GM19468 (cell line): ENCODE data around the gene ARL10.

ENCODE experiments used
- ATAC-seq: cut with Tn5 transposase; IDR thresholded peaks from one replicate; pipeline ENCODE4 v1.9.1; 2021; ENCODE audit warnings: mild to moderate bottlenecking, moderate library complexity, moderate number of reproducible peaks; ENCODE audit not compliant: unreplicated experiment; ENCODE audit errors: extremely low read depth

Gene ARL10

GRCh38 chr5:176387384-176387925 lies 22.2 kb downstream of the ARL10 start:
- ATAC-seq = no peak

DNA sequence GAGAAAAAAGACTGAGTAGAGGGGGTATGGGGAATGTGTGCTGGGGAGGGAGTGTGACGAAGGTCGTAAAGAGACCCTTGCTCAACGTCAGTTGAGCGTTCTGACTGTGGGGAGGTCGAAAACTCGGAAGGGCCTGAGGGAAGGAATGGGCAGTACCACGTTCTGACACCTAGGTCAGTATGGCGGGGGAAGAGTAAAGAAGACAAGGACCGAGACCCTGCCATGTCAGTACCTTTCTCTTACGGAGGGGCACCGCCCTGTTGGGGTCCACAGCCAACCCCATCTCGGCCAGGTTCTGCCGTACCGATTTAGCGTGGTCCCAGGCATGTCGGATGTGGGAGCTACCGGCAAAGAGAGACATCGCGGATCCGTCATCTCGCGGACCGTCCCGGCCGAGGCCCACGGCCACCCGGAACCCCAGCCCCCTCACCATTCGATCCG lies 22.7 kb downstream of the ARL10 start:
- no peak for ATAC-seq

DNA sequence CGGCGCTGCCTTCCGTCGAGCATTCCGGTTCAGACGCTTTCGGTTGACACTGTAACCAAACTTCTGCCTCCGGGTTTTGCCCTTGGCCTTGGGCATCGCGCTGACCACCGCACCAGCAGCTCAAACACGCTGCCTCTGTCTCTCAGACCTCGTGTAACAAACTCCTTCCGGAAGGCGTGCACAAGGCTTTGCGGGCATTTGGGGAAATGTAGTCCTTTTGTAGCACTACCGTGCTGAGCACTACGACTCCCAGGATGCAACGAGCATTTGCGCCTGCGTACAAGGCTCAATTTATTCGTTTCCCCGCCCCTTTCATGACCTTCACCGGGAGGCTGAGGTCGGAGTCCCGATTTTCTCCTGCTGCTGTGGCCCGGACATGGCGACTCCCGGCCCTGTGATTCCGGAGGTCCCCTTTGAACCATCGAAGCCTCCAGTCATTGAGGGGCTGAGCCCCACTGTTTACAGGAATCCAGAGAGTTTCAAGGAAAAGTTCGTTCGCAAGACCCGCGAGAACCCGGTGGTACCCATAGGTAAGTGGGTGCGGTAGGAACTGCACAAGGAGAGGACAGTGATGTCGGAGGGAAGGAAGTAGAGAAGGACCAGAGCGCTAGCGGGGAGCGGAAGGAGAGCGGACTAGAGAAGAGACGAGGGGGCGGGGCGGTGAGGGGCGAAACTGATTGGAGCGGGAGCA lies 23.3 kb downstream of the ARL10 start, which contains the start of the genes HIGD2A and NOP16:
Gene HIGD2A (plus strand): TSS at position 308 of the 691 bp plus-strand sequence. CDS start 69 bp downstream, at position 377.
Gene NOP16 (minus strand): TSS at position 155 of the 691 bp plus-strand sequence. CDS start 59 bp downstream, at position 96.
- peak; percentile 79 for ATAC-seq

DNA sequence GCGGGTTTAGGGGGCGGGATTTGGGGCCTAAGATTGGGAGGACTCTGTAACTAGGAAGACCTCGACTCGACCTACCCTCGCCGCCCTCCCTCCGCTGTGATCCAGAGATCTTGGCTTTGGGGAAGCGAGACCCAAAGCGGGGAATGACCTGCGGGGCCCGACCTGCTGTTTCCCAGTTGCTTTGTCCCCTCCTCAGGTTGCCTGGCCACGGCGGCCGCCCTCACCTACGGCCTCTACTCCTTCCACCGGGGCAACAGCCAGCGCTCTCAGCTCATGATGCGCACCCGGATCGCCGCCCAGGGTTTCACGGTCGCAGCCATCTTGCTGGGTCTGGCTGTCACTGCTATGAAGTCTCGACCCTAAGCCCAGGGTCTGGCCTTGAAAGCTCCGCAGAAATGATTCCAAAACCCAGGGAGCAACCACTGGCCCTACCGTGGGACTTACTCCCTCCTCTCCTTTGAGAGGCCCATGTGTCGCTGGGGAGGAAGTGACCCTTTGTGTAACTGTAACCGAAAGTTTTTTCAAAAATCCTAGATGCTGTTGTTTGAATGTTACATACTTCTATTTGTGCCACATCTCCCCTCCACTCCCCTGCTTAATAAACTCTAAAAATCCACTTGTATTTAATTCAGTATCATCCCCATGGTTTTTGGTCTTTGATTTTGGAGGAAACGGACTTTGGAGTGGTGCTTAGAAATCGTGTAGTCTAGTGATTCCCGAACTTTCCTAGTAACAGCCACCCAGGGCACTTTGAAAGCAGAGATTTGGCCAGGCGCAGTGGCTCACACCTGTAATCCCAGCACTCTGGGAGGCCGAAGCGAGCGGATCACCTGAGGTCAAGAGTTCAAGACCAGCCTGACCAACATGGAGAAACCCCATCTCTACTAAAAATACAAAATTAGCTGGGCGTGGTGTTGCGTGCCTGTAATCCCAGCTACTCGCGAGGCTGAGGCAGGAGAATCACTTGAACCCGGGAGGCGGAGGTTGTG lies 24.1 kb downstream of the ARL10 start:
- peak; percentile 1 for ATAC-seq

- no peak for ATAC-seq
Observed at GRCh38 chr5:176391479-176391878, 26.2 kb downstream of the ARL10 start.

GRCh38 chr5:176391999-176392398 lies 26.7 kb downstream of the ARL10 start:
- ATAC-seq = no peak

- no peak for ATAC-seq
Observed at GRCh38 chr5:176392526-176392925, 27.2 kb downstream of the ARL10 start.

DNA sequence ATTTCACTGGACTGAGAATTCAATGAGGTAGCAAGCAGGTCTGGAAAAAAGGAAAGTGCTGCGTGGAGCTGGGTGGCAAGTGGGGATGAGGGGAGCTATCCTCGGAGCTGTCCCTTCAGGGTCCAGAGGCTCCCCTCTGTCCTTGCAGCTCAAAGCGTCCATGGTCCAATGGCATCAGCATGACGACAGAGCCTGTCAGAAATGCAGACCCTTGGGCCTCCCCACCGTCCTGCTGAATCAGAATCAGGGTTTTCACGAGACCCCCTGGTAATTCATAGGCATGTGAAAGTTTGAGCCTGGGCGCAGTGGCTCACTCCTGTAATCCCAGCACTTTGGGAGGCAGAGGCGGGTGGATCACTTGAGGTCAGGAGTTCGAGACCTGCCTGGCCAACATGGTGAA lies 28.8 kb downstream of the ARL10 start:
- no peak for ATAC-seq

DNA sequence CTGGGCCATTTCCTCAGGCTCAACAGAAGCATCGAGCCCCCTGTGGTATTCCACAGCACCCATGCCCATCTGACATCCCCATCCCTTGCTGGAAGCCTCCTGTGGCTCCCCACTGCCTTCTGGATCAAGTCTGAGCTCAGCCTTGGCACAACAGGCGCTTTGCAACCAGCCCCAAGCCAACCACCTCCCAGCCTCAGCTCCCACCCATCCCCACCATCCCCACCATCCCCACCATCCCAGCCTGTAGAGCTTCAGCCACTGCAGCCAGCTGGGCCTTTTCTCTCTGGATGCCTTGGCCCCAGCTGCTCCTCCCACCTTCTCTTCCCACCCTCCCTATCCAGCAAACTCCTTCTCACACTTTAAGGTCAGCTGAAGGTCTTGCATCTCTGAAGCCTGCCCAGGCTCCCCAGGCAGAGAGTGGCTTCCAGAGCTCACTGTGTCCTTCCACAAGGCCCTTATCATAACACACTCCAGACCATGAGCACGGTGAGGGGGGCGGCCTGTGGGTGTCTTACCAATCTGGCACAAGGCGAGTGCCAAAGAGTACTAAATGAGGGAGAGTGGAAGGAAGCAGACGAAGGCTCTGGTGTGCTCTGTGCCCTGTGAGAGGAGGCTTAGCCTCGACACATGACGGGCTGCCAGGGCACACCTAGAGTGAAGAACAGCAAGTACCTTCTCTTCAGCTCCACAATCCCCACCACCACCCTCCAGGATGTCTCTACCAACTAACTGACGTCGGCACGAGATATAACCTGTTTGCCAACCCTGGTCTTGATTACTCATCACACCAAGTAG lies 29.8 kb downstream of the ARL10 start:
- ATAC-seq = no peak

DNA sequence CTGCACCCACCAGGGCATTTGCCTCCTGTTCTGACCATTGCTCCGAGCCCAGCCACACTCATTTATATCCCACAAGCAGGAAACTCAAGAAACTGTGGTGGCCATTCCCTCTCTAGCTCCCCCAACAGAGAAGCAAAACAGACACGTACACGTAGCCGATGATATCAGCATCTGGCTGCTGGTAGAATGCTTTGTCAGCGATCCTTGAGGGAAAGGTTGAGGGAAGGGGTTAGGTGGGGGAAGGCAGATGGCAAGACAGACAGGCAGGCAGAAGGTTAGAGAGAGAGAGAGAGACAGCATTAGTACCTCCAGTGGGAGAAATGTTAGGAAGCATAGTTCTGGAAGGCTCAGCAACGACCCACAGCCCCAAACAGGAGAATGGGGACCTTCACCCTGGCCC lies 31.0 kb downstream of the ARL10 start:
- no peak for ATAC-seq

DNA sequence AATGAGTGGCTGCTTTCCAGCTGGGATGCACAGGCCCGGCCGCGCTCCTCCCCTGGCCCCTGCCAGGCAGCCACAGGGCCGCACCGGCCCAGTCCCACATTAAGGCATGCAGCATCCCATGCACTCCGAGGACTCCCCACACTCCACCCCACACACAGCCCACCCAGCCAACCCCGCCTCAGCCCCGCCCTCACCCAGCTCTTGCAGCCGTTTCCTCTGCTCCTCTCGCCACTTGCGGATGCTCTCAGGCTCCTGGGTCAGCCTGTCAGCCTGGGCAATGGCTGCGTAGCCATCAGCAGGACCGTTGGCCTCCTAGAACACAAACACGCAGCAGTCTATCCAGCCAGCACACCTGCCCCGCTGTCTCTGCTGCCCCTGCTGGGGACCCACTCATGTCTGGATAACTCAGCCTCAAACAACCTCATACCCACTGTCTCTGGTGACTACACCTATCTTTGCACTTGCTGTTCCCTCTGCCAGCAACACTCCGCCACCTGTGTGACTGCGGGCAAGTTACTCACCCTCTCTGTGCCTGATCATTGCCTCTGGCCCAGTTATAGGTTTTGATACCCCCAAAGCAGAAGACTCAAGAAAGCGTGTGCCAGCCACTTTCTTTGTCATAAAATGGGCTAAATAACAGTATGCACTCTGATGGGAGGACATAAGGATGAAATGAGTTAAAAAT lies 32.6 kb downstream of the ARL10 start:
- ATAC-seq = no peak

DNA sequence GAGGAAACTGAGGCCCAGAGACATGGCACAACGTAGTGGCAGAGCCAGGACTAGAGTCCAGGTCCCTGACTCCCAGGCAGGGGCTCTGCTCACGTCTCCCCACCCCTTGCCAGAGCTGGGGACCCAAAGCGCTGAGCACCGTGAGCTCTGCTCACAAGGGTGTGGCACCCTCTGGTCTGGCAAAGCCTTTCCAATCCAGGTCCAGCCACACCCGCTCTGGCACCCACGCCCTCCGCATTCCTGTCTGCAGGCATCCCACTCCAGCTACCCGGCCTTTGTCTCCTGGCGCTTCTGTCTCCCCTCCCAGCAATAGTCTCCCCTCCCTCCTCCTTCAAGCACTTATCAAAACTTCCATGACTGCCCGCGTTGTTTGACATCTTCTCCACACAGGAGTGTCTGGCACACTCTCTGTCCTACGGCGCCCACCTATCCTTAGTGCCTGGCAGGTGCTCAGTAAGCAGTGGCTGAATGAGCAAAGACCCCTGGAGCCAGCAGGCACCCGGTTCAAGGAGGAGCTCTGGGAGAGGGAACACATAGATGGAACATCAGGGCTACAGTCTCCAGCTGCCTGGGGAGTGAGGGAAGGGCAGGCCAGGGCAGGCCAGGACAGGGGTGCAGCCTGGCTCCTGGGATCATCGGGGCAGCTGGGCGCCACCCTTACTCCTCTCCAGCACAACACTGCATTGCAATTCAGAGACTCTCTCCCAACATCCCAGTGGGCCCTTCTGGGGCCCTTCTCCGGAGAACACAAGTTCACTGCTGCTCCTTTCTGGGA lies 35.3 kb downstream of the ARL10 start:
- no peak for ATAC-seq

- no peak for ATAC-seq
Observed at GRCh38 chr5:176401281-176402205, 36.3 kb downstream of the ARL10 start.

DNA sequence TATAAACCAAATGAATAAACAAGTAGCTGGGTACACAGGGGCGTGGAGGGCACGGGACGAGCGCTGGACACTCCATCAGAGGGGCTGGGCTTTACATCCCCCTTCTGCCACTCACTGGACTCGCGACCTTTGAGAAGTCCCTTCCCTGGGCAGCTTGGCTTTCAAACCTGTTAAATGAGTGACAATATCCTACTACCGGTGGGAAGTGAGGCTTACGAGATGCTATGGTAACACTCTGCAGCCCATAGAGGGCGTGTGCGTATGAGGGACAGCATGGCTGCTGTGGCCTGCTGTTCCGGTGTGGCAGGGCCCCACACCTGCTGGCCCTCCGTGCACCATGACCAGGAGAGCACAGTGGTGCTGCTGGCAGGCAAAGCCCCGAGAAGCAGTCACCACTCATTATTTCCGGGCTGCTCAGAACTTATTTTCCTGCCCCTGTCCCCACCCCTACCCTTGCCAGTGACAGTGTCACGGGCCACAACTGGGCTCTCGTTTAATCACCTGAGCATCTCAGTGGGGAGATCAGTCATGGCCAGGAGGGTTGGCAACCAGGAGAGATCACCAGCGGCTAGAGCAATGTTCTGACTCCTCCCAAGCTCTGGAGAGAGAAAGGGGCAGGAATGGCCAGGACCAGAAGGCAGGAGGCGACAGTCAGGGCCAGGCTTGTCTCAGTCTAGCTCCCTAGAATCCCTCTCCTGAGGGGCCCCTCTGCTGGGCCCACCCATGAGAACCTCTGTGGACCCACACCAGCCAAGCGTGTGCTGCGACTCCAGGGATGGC lies 40.6 kb downstream of the ARL10 start:
- ATAC-seq = no peak

DNA sequence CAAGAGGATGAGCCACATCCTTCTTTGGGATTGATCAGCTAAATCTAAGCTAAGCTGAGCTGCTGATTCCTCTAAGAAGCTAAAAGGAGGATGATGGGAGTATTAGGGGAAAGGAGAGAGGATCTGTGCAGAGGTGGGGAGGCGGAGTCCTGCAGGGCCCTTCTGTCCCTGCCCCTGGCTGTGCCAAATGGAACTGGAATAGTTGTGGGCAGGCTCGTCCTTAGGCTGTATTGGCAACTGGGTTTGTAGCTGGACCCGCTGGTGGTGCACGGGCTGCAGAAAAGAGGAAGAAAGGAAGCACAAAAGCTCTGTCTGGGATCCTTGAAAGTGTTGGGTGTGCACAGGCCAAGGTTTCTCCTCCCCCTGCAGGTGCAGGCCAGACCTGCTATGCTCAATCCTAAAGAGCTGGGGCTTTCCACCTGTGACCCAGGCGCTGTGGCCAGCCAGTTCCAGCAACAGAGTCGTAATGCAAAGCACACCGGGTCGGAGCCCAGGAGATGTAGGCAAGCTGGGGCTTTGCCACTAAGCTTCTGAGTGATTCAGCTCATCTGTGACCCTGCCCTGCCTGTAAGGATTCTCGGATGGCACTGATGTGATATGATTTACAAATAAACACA lies 41.3 kb downstream of the ARL10 start:
- no peak for ATAC-seq

GRCh38 chr5:176407456-176408251 lies 42.4 kb downstream of the ARL10 start:
- no peak for ATAC-seq
